ENCODE results near the gene ATAD3B. TPM values are rescaled to one million over a fixed set of nuclear protein-coding genes. Genes with fewer than 3 reads are reported as not detected.

The ATAD3B gene
- total RNA-seq, 2 experiments from 2014 or later: 26.2 to 39.2 TPM

- peak overlapping the region; percentile 28 for H3K4me3 Mint-ChIP-seq
- H3K27ac Mint-ChIP-seq: no peak overlapping the region
- H3K4me1 Mint-ChIP-seq: peaks cover 10% of the 10 kb centered on the region
- intact Hi-C loops (cut with DNase I, micrococcal nuclease): loop anchor here in 1 of 2 experiments (1.0 to 2.0 kb wide), 3 partner anchors 36 to 86 kb away; partner anchors contain the start of genes ATAD3B, CCNL2 and DVL1
- no peak for ATAC-seq
- ChIA-PET POLR2A (no interaction called here), CTCF (no interaction called here)
- peak; percentile 13 for DNase-seq
- no peaks in the 10 kb centered on the region for H3K9me3 Mint-ChIP-seq (ENCODE audit: low read depth)
- H3K36me3 Mint-ChIP-seq (ENCODE audit: low read depth): no peaks in the 10 kb centered on the region
- H3K27me3 Mint-ChIP-seq: peaks cover 18% of the 10 kb centered on the region
These were observed 36.8 kb upstream of the ATAD3B start for GRCh38 chr1:1434824-1435105.

- H3K4me1 Mint-ChIP-seq: peaks cover 10% of the 10 kb centered on the region
- H3K27ac Mint-ChIP-seq: no peak within 1 kb of the TSS
- ATAC-seq (peak; percentile 68), DNase-seq (peak; percentile 82)
- H3K36me3 Mint-ChIP-seq (ENCODE audit: low read depth): no peaks in the 10 kb centered on the region
- H3K27me3 Mint-ChIP-seq: peaks cover 14% of the 10 kb centered on the region
- CTCF ChIA-PET: no interaction called here
- intact Hi-C loops (cut with DNase I, micrococcal nuclease): loop anchor here in 1 of 2 experiments (1.0 to 2.0 kb wide), 3 partner anchors 36 to 87 kb away; partner anchors contain the start of genes ATAD3B, CCNL2 and DVL1
- H3K4me3 Mint-ChIP-seq: peak within 1 kb of the TSS; percentile 45
- no peaks in the 10 kb centered on the region for H3K9me3 Mint-ChIP-seq (ENCODE audit: low read depth)
- POLR2A ChIA-PET: no interaction called here
These were observed 36.3 kb upstream of the ATAD3B start, which contains the start of gene VWA1 for GRCh38 chr1:1435106-1435903. Gene VWA1 (plus strand): TSS chr1:1435690. CDS start chr1:1435749, 59 bp downstream.

- H3K4me1 Mint-ChIP-seq: peaks cover 10% of the 10 kb centered on the region
- H3K27me3 Mint-ChIP-seq: peaks cover 17% of the 10 kb centered on the region
- peak; percentile 5 for DNase-seq
- no peak for ATAC-seq
- H3K9me3 Mint-ChIP-seq (ENCODE audit: low read depth): no peaks in the 10 kb centered on the region
- peak overlapping the region; percentile 45 for H3K4me3 Mint-ChIP-seq
- H3K27ac Mint-ChIP-seq: no peak overlapping the region
- ChIA-PET POLR2A (no interaction called here), CTCF (interaction anchor here (1.0 kb wide), 1 partner anchor 69 kb away, joined by 3 read pairs; no protein-coding TSS in a partner anchor)
- intact Hi-C loops (cut with DNase I, micrococcal nuclease): loop anchor here in 1 of 2 experiments (1.0 to 2.0 kb wide), 3 partner anchors 35 to 87 kb away; partner anchors contain the start of genes ATAD3B, CCNL2 and DVL1
- no peaks in the 10 kb centered on the region for H3K36me3 Mint-ChIP-seq (ENCODE audit: low read depth)
These were observed 35.5 kb upstream of the ATAD3B start for GRCh38 chr1:1435911-1436629.

GRCh38 chr1:1436630-1437032, 34.9 kb upstream of the ATAD3B start:
- intact Hi-C loops (cut with DNase I, micrococcal nuclease): no loop called here
- DNase-seq (no peak), ATAC-seq (no peak)
- H3K36me3 Mint-ChIP-seq (ENCODE audit: low read depth): no peaks in the 10 kb centered on the region
- H3K9me3 Mint-ChIP-seq (ENCODE audit: low read depth): no peaks in the 10 kb centered on the region
- H3K4me3 Mint-ChIP-seq: peak overlapping the region; percentile 45
- H3K4me1 Mint-ChIP-seq: peaks cover 10% of the 10 kb centered on the region
- peaks cover 17% of the 10 kb centered on the region for H3K27me3 Mint-ChIP-seq
- CTCF ChIA-PET: interaction anchor here (1.0 kb wide), 1 partner anchor 68 kb away, joined by 3 read pairs; no protein-coding TSS in a partner anchor
- POLR2A ChIA-PET: no interaction called here
- H3K27ac Mint-ChIP-seq: no peak overlapping the region

GRCh38 chr1:1437033-1437903, 34.3 kb upstream of the ATAD3B start:
- Mint-ChIP-seq H3K27ac (no peak overlapping the region), H3K4me1 (peaks cover 10% of the 10 kb centered on the region), H3K36me3 (ENCODE audit: low read depth) (no peaks in the 10 kb centered on the region), H3K4me3 (no peak overlapping the region), H3K27me3 (peaks cover 17% of the 10 kb centered on the region), H3K9me3 (ENCODE audit: low read depth) (no peaks in the 10 kb centered on the region)
- CTCF ChIA-PET: interaction anchor here (1.0 kb wide), 1 partner anchor 67 kb away, joined by 3 read pairs; no protein-coding TSS in a partner anchor
- intact Hi-C loops (cut with DNase I, micrococcal nuclease): no loop called here
- ATAC-seq (no peak), DNase-seq (peak; percentile 5)
- POLR2A ChIA-PET: no interaction called here

- Mint-ChIP-seq H3K4me3 (no peak overlapping the region), H3K27me3 (peaks cover 15% of the 10 kb centered on the region), H3K36me3 (ENCODE audit: low read depth) (no peaks in the 10 kb centered on the region), H3K4me1 (peaks cover 10% of the 10 kb centered on the region), H3K9me3 (ENCODE audit: low read depth) (no peaks in the 10 kb centered on the region), H3K27ac (no peak overlapping the region)
- DNase-seq: no peak
- ChIA-PET POLR2A (no interaction called here), CTCF (no interaction called here)
- intact Hi-C loops (cut with DNase I, micrococcal nuclease): no loop called here
- ATAC-seq: no peak
These were observed 33.6 kb upstream of the ATAD3B start for GRCh38 chr1:1437904-1438376.

- POLR2A ChIA-PET: interaction anchor here (0.7 kb wide), 1 partner anchor 14 kb away, joined by 3 read pairs; no protein-coding TSS in a partner anchor
- ATAC-seq: no peak
- H3K4me1 Mint-ChIP-seq: peaks cover 7% of the 10 kb centered on the region
- CTCF ChIA-PET: no interaction called here
- H3K27me3 Mint-ChIP-seq: peaks cover 15% of the 10 kb centered on the region
- H3K9me3 Mint-ChIP-seq (ENCODE audit: low read depth): no peaks in the 10 kb centered on the region
- H3K4me3 Mint-ChIP-seq: no peak overlapping the region
- H3K36me3 Mint-ChIP-seq (ENCODE audit: low read depth): no peaks in the 10 kb centered on the region
- DNase-seq: no peak
- H3K27ac Mint-ChIP-seq: no peak overlapping the region
- intact Hi-C loops (cut with DNase I, micrococcal nuclease): no loop called here
These were observed 32.8 kb upstream of the ATAD3B start for GRCh38 chr1:1438531-1439381.

GRCh38 chr1:1439546-1440261, 31.9 kb upstream of the ATAD3B start:
- no peak for ATAC-seq
- intact Hi-C loops (cut with DNase I, micrococcal nuclease): loop anchor here in 1 of 2 experiments (5.0 kb wide), 1 partner anchor 32 kb away; the partner anchor contains the start of gene MRPL20
- H3K27ac Mint-ChIP-seq: no peak overlapping the region
- ChIA-PET CTCF (no interaction called here), POLR2A (no interaction called here)
- no peak overlapping the region for H3K4me3 Mint-ChIP-seq
- H3K9me3 Mint-ChIP-seq (ENCODE audit: low read depth): no peaks in the 10 kb centered on the region
- H3K27me3 Mint-ChIP-seq: peaks cover 15% of the 10 kb centered on the region
- H3K36me3 Mint-ChIP-seq (ENCODE audit: low read depth): no peaks in the 10 kb centered on the region
- peaks cover 7% of the 10 kb centered on the region for H3K4me1 Mint-ChIP-seq
- no peak for DNase-seq

GRCh38 chr1:1440262-1441001, 31.1 kb upstream of the ATAD3B start:
- Mint-ChIP-seq H3K27ac (no peak overlapping the region), H3K36me3 (ENCODE audit: low read depth) (no peaks in the 10 kb centered on the region), H3K4me3 (no peak overlapping the region), H3K9me3 (ENCODE audit: low read depth) (no peaks in the 10 kb centered on the region), H3K4me1 (peaks cover 3% of the 10 kb centered on the region), H3K27me3 (peaks cover 12% of the 10 kb centered on the region)
- ChIA-PET POLR2A (no interaction called here), CTCF (interaction anchor here (1.0 kb wide), 2 partner anchors 38 to 214 kb away, joined by 3 read pairs; no protein-coding TSS in a partner anchor)
- no peak for ATAC-seq
- intact Hi-C loops (cut with DNase I, micrococcal nuclease): loop anchor here in 1 of 2 experiments (5.0 kb wide), 1 partner anchor 33 kb away; the partner anchor contains the start of gene MRPL20
- no peak for DNase-seq

All from activated CD4-positive, alpha-beta T cell treated with anti-CD3 and anti-CD28 coated beads for 36 hours (primary cell).